Gastroesophageal sphincter (tissue), 4 donors: ENCODE data around the gene ANO9. TPM values are rescaled to one million over a fixed set of nuclear protein-coding genes. Genes with fewer than 3 reads are reported as not detected.

Experiments used
- ATAC-seq: fragments of 150-250 bp; one replicate; pipeline ENCODE4 v1.9.1; 2016; ENCODE audit warnings: mild to moderate bottlenecking, moderate library complexity
- H3K27ac ChIP-seq, 4 donors: fragments of 200-600 bp; sonication (generic) in 3 of 4; 1 replicate in 3 of 4; 2 replicates in 1 of 4; pipeline ENCODE4 v1.5.1; 2016 to 2019
- H3K27me3 ChIP-seq: fragments of 200-600 bp; sonication (generic); one replicate; pipeline ENCODE4 v1.5.1; 2019
- H3K36me3 ChIP-seq, 2 donors: fragments of 200-600 bp; sonication (generic); one replicate each; pipeline ENCODE4 v1.5.1; 2019; ENCODE audit warnings: control low read depth in 1 of 2
- H3K4me1 ChIP-seq, 3 donors: fragments of 200-600 bp; sonication (generic); 1 replicate in 2 of 3; 2 replicates in 1 of 3; pipeline ENCODE4 v1.5.1; 2016 to 2019; ENCODE audit warnings: control low read depth in 2 of 3
- H3K4me3 ChIP-seq, 2 donors: fragments of 200-600 bp; sonication (generic); one replicate each; pipeline ENCODE4 v1.5.1; 2019; ENCODE audit warnings: mild to moderate bottlenecking in 1 of 2, moderate library complexity in 1 of 2
- H3K9me3 ChIP-seq, 3 donors: fragments of 200-600 bp; sonication (generic); one replicate each; pipeline ENCODE4 v1.5.1; 2017 to 2019; ENCODE audit warnings: control low read depth in 2 of 3
- EP300 ChIP-seq: sonication (generic); formaldehyde crosslinking; IDR thresholded peaks from one replicate; pipeline ENCODE4 v1.6.1; 2017; ENCODE audit warnings: antibody characterized with exemption, mild to moderate bottlenecking
- POLR2A ChIP-seq, 2 donors: fragments of 450-650 bp; IDR thresholded peaks; one replicate each; pipeline ENCODE4 v1.6.1; 2017; ENCODE audit warnings: antibody characterized with exemption in 2 of 2, mild to moderate bottlenecking in 2 of 2, moderate library complexity in 1 of 2
- POLR2AphosphoS5 ChIP-seq: sonication (generic); formaldehyde crosslinking; IDR thresholded peaks from one replicate; pipeline ENCODE4 v1.6.1; 2017; ENCODE audit warnings: antibody characterized with exemption
- WGBS, 2 donors: methylation state at CpG; one replicate each; pipeline ENCODE4 v1.1.5; 2018; ENCODE audit warnings: low coverage in 1 of 2; 5-methylcytosine and 5-hydroxymethylcytosine counted together
- total RNA-seq, 4 donors: library from RNA; depleted of rRNA; stranded (reverse); fragments of >200 nt; gene quantifications; one replicate each; pipeline ENCODE4 v1.1.0, GENCODE V29; 2016
- TF ChIP-seq, protein P1 (sequence below), 4 experiments: fragments of 200-600 bp in 2 of 4; fragments of 450-650 bp in 2 of 4; sonication (generic) in 1 of 4; IDR thresholded peaks; one replicate each; pipeline ENCODE4 v1.5.1; 2017 to 2019; ENCODE audit warnings: antibody characterized with exemption in 4 of 4, mild to moderate bottlenecking in 2 of 4, moderate library complexity in 2 of 4

ANO9 gene
- total RNA-seq, 4 donors from 2014 or later = 0.22 to 0.94 (median 0.47) TPM; not detected in 1

- H3K27me3 ChIP-seq = peaks cover 34% of the 10 kb centered on the region
- no peaks in the 10 kb centered on the region for H3K36me3 ChIP-seq
- no peak overlapping the region for H3K4me3 ChIP-seq
- no peaks in the 10 kb centered on the region for H3K9me3 ChIP-seq
- no peak for ATAC-seq
- 39 to 47% methylated on average over 4 to 6 of the region's 20 CpGs for WGBS, 2 donors
- peaks cover 0 to 36% (median 14%) of the 10 kb centered on the region in 3 donors for H3K4me1 ChIP-seq
- TF ChIP-seq EP300 (no peak), POLR2A (IDR thresholded peaks at IDR 0.05) (no peak), POLR2AphosphoS5 (no peak)
- TF ChIP-seq, protein P1, sequence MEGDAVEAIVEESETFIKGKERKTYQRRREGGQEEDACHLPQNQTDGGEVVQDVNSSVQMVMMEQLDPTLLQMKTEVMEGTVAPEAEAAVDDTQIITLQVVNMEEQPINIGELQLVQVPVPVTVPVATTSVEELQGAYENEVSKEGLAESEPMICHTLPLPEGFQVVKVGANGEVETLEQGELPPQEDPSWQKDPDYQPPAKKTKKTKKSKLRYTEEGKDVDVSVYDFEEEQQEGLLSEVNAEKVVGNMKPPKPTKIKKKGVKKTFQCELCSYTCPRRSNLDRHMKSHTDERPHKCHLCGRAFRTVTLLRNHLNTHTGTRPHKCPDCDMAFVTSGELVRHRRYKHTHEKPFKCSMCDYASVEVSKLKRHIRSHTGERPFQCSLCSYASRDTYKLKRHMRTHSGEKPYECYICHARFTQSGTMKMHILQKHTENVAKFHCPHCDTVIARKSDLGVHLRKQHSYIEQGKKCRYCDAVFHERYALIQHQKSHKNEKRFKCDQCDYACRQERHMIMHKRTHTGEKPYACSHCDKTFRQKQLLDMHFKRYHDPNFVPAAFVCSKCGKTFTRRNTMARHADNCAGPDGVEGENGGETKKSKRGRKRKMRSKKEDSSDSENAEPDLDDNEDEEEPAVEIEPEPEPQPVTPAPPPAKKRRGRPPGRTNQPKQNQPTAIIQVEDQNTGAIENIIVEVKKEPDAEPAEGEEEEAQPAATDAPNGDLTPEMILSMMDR (IDR thresholded peaks at IDR 0.05) = no peak
- H3K27ac ChIP-seq = no peak overlapping the region
Measured at GRCh38 chr11:445765-446588, 4.2 kb upstream of the ANO9 start.

DNA sequence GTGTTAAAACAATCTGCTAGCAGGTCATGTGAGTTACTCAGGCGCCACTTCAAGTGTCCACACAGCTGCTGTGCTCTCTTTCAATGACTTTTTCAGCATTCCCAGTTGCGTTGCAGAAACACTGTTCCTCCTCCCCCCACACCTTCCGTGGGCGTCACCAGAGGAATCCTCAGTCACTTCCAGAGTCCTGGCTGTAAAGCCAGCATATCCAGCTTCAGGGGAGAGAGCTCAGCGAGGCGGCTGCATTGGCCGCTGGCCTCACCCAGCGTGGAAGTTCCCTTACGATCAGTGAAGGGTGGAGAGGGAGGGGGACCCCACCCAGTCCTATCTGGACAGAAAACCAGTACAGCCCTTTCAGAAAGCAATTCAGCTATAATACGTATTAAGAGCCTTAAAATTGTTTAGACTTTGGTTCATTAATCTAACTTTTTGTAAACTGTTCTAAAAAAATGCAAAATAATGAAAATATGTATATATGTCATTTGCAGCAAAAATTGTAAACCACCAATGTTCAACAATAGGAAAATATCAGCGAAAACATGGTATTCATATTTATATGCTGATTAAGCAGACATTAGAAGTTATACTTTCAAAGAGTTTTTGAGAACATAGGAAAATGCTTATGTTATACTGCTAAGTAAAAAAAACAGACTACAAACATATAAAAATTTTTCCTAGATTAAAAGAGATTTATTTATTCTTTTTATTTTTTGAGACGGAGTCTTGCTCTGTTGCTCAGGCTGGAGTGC, 2.8 kb upstream of the ANO9 start:
- 25 to 28% methylated on average over 7 to 10 of the region's 12 CpGs for WGBS, 2 donors
- H3K4me3 ChIP-seq = no peak overlapping the region
- H3K27ac ChIP-seq = no peak overlapping the region
- ATAC-seq = no peak
- no peaks in the 10 kb centered on the region for H3K9me3 ChIP-seq
- H3K4me1 ChIP-seq = peaks cover 0 to 27% (median 13%) of the 10 kb centered on the region in 3 donors
- TF ChIP-seq EP300 (no peak), POLR2A (IDR thresholded peaks at IDR 0.05) (no peak)
- TF ChIP-seq, protein P1 (IDR thresholded peaks at IDR 0.05) = no peak
- peaks cover 48% of the 10 kb centered on the region for H3K27me3 ChIP-seq
- H3K36me3 ChIP-seq = no peaks in the 10 kb centered on the region

- no peaks in the 10 kb centered on the region for H3K36me3 ChIP-seq
- no peak overlapping the region for H3K27ac ChIP-seq
- TF ChIP-seq POLR2AphosphoS5 (no peak), POLR2A (IDR thresholded peaks at IDR 0.05) (no peak), EP300 (no peak)
- TF ChIP-seq, protein P1 (IDR thresholded peaks at IDR 0.05) = no peak
- H3K4me1 ChIP-seq = peaks cover 0 to 18% (median 4%) of the 10 kb centered on the region in 3 donors
- peaks cover 57% of the 10 kb centered on the region for H3K27me3 ChIP-seq
- no peaks in the 10 kb centered on the region for H3K9me3 ChIP-seq
- H3K4me3 ChIP-seq = no peak overlapping the region
- WGBS, 2 donors = 75 to 82% methylated on average over 5 to 8 of the region's 16 CpGs
- no peak for ATAC-seq
Measured at GRCh38 chr11:443542-444199, 1.9 kb upstream of the ANO9 start.

DNA sequence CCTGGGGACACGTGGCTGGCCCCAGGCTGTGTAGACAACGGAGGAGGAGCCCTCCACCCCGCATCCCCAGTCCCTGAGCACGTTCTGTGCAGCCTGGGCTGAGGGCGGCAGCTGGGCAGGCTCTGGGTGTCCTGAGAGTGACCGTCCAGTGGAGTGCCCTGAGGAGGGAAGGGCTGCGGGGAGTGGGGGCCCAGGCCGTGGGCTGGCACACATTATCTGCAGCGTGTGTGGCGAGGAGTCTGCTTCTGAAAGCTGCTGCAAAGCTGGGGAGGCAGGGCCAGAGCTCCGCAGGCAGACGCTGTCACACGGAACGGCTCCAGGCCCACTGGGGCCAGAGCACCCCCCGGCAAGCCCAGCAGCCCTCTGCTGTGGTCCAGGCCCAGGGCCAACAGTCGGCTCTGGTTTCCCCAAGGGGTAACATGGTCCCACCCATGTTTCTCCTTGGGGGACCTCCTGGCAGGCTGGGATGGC, 835 bp upstream of the ANO9 start:
- Histone ChIP-seq H3K9me3 (no peaks in the 10 kb centered on the region), H3K27ac (no peak overlapping the region), H3K4me3 (no peak overlapping the region), H3K27me3 (peaks cover 67% of the 10 kb centered on the region), H3K36me3 (no peaks in the 10 kb centered on the region), H3K4me1 (peaks cover 0 to 10% (median 0%) of the 10 kb centered on the region in 3 donors)
- WGBS, 2 donors = no CpG with 5 or more reads among the region's 16 CpGs
- TF ChIP-seq POLR2AphosphoS5 (no peak), POLR2A (IDR thresholded peaks at IDR 0.05) (no peak), EP300 (no peak)
- TF ChIP-seq, protein P1 (IDR thresholded peaks at IDR 0.05) = no peak
- ATAC-seq = no peak
